Suppressor macrophage (primary cell): ENCODE results near the gene SLC35F3.
A peak's percentile ranks its signal among the peaks of the same experiment; 100 is the strongest.
"Not testable (repeated sequence)": the region's sequence is repeated elsewhere in the genome, so short reads cannot be mapped to it uniquely, and the experiment has no call there.

ENCODE experiments used
- DNase-seq, 4 experiments: peaks; one replicate each; pipeline ENCODE4 v3.0.0-alpha.2; 2020 to 2022

The SLC35F3 gene

DNA sequence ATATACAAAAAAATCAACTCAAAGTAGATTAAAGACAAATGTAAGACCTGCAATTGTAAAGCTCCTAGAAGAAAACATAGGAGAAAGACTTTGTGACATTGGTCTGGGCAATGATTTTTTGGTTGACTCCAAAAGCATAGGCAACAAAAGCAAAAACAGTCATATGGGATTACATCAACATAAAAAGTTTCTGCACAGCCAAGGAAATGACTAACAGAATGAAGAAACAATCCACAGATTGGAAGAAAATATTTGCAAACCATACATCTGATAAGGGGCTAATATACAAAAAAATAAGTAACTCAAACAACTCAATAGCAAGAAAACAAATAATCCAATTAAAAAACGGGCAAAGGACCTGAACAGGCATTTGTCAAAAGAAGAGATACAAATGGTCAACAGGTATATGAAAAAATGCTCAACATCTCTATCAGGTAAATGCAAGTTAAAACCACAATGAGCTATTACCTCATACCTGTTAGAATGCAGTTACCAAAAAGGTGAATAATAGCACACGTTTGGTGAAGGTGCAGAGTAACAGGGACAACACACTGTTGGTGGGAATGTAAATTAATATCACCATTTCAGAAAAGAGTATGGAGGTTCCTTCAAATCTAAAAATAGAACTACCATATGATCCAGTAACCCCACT is 295.1 kb downstream of the SLC35F3 start:
- no peak for DNase-seq

DNA sequence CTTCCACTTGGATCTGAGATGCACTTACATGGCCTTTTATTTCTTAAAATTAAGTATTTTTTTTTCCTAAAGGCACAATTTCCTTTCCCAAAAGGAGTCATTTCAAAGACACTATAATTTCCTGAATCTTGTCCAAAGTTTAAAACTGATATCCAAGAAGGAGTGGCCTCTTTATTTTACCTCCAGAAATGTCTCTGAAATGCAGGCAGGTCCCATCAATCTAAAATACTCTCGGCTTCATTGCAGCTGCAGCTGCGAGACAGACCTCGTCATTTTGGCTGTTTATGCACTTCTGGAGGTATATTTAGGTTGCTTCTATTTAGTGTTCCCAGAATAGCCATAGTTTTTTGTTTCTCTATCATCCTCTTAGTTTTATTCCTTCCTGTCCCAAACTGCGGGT is 296.1 kb downstream of the SLC35F3 start:
- DNase-seq, result no peak

DNA sequence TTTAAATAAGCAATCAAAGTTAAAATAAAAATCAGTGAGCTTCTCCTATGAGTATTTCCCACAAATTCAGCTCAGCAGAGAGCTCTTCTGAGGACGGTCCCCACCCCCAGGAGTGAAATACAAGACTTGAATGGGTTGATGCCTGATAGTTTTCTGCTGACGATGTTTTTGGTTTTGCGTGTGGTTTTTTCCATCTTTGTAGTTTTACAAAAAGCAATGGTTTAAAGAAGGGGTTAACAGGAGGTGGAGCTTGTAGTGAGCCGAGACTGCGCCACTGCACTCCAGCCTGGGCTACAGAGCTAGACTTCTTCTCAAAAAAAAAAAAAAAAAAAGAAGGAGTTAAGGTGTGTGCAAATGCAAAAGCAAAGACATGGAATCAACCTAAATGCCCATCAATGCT is 297.1 kb downstream of the SLC35F3 start:
- no peak for DNase-seq

DNA sequence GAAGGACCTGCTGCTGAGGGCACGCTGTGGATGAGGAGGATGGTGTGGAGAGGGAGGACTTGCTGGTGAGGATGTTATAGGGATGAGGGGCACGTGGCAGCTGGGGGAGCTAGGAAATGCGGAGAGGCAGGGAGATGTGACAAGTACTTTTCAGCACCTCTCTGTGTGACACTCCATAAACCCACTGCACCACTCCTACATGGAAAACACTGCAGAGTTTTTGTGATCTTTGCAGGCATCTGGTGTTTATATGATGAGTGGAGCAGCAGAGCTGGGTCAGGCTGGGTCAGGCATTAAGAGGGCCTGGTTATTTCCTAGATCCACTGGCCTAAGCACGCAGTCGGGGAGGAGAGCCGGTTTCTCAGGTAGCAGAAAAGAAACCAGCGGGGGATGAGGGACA is 301.5 kb downstream of the SLC35F3 start:
- DNase-seq, result no peak

DNA sequence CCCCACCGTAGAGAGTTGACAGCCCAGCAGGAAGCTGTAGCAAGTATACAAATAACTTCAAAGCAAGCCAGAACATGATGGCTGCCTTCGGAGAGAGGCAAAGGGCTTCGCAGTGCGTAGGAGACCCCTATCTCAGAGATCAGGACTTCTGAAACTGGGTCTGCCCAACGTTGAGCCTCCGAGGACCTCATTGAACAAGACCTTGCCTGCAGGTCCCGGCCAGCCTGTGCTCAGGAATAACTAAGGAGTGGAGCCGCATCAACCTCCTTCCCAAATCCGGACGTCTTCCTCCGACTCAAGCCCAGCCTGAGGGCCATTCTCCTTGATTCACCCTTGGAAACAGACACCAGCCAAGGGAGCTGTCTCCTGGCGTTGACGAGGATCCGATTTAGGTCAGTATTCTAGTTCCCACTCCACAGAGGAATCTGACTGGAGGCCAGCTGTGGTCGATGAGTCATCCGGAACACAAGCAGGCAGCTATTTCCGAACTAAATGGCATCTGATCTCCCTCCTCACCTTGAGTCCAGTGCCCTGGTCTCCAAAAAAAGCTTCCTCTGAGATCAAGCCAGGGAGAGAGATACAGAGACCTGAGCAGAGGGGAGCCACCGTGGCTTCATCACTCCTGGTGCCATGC is 302.3 kb downstream of the SLC35F3 start:
- no peak for DNase-seq

DNA sequence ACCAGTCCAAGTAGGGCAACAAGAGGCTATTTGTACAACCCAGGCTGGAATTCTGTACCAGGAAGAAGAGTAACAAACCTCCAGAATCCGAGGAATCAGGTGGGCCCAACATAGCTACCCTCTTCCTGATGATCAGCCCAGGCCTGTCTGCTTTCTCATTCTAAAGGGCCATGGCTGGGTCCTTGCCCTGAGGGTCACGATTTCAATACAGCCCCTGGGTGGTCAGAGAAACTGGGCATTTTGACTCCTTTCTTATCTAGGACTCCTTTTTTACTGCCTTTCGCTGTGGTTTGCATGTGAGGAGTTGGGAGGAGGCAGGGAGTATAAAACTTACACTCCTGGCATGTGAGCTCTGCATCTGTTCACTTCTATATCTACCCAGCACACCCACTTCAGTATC is 303.9 kb downstream of the SLC35F3 start:
- DNase-seq, result no peak

DNA sequence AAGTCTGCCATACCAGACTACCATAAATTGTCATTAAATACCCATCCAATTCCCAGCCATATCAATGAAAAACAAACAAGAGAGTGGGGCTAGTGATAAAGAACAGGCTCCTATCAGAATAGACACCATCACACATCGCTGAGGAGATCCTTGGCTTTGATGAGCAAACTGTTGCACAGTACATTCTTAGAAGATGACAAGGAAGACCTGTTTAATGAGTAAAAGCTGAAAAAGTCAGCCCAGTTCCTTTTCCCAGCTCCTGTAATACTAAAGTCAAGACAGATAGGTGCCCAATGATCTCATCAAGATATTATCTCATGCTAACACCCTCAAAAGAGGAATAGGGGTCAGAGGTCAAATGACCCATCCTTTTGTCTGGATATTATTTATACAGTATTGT is 304.3 kb downstream of the SLC35F3 start:
- DNase-seq, result no peak

DNA sequence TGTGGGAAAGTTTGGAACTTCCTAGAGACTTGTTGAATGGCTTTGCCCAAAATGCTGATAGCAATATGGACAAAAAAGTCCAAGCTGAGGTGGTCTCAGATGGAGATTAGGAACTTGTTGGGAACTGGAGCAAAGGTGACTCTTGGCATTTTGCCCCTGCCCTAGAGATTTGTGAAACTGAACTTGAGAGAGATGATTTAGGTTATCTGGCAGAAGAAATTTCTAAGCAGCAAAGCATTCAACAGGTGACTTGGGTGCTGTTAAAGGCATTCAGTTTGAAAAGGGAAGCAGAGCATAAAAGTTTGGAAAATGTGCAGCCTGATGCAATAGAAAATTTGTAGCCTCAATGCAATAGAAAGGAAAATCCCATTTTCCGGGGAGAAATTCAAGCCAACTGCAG is 306.0 kb downstream of the SLC35F3 start:
- DNase-seq, result not testable (repeated sequence)

DNA sequence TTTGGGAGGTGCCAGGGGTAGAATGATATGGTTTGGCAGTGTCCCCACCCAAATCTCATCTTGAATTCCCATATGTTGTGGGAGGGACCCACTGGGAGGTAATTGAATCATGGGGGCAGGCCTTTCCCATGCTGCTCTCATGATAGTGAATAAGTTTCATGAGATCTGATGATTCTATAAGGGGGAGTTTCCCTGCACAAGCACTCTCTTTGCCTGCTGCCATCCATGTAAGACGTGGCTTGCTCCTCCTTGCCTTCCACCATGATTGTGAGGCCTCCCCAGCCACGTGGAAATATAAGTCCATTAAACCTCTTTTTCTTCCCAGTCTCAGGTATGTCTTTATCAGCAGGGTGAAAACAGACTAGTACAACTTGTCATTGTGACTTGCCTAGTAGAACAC is 307.4 kb downstream of the SLC35F3 start:
- DNase-seq, result not testable (repeated sequence)

DNA sequence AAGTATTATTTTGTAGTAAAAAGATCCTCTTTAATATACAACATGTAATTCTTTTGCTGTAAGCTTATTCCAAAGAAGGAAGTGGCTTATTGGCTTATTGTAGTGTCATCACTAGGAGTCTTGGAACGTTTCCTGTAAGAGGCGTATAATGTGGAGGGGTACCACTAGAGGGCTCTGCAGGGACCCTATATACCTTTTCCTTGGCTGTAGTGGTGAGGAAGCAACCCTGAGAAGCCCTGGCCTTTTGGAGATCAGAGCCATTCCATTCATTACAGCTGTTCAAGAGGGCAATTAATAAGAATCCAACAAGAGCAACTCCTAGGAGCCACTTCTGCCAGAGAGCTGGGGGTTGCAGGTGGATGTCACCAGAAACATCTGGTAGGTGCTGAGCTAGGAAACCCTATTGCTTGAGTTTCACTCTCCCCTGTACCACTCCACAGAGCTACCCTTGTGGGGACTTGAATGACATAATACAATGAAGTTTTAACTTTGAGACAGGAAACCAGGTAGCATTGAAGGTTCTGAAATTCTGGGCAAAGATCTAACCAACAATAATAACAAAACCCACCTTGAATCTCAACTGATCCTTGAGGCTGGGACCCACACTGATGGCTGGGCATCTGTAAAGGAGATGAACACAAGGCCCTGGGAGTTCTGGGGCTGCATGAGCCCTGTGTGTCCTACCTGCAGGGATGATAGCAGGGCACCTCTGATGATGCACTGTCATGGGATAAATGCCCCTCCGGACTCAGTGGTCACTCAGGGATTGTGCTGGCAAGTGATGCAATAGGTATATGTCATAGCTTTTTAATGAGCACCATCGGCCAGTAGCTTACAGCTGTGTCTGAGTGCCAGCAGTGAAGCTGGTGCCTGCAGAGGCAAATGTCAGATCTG is 308.5 kb downstream of the SLC35F3 start:
- peak; percentile 63 to 86 (median 82) for DNase-seq

DNA sequence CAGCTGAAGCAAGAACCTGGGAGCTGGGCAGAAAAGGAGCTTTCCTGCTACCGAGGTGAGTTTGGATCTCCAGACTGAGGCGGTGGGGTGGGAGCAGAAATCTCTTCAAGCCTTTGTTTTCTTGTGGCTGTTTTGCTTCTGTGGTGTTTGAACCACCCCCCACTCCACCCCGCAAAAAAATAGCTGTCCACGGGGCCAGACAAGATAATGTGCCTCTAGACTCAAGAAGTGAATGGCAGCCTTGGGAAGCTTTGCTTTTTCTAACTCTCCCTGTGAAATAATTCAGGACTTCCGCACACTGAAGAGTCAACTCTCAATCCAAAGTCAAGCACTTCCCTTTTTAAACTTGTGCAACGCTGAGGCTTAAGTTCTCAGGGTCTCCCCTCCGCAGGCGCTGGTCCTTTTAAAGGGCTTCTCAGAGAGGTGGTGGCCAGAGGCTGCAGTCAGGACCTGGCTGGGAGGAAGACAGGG is 309.2 kb downstream of the SLC35F3 start:
- peak in 3 of 4 experiments; percentile 76 to 89 (median 89) for DNase-seq

DNA sequence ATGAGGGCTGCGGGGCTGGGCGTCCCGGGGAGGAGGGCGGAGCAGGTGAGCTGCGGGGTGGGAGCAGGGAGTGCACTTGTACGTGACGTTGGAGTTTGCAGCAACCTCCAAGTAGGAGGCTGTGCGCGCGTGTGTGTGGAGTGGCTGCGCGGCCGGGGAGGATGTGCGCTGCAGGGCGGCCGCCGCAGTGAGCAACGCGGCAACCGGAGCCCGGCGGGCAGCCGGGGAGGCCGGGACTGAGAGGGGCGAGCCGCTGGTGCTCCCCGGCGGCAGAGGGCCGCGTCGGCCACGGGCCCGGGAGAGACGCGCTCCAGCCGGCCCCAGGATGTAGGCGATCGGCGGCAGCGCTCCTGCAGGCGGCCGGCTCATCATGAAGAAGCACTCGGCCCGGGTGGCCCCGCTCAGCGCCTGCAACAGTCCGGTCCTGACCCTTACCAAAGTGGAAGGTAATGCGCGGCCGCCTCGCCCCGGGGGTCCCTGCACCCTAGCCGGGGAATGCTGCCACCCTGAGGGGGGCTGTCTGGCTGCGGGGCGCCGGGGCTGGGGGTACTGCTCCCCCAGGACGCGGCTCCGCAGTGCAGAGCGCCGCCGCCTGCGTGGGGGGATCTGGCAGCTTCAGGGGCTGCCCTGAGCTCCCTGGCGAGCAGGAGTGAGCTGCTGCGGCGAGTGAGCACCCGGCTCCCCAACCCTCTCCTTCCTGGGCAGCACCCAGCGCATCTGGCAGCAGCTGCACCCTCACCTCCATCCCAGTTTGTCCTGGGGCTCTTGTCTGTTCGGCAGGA is 309.8 kb downstream of the SLC35F3 start:
- peak; percentile 78 to 87 (median 84) for DNase-seq

DNA sequence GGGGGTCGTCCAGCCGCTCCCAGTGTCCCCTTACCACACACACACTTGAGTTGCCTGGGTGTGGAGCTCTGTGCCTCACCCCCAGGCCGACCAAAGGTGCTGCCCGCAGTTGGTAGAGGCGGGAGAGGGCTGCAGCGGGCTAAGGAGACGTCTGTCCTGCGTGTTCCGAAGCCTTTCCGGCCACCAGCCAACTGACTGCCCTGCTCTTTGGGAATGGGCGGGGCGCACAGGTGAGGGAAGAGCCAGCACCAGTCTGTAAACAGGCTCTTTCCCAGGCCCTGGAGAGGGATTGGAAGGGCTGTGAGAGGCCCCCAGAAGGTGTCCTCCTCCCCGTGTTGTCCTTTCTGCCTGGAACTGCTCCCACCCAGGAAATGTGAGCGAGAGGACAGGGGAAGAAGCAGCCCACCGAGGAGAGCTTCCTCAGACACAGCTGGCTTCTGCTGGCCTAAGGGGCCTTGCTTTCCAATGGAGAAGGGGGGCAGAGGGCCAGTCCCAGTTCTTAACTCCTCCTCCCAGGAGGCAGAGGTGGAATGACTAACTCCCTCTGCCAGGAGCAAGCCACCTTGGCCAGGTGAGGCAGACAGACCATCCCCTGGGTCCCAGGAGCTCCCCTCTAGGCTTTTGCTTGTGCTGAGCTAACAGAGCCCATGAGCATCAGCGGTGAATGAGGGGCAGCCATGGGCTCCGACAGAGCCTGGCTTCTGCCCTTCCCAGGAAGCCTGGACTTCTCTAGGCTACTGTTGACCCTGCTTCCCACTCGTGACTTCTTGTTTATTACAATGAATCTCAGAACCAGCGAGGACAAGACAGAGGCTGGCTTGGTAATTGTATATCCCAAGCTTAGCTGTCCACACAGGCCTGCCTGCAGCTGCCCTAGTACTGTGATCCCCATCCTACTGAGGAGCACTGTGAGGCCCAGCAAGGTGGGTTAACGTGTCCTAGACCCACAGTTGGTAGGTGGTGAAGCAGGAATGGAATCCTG is 310.7 kb downstream of the SLC35F3 start:
- no peak for DNase-seq

DNA sequence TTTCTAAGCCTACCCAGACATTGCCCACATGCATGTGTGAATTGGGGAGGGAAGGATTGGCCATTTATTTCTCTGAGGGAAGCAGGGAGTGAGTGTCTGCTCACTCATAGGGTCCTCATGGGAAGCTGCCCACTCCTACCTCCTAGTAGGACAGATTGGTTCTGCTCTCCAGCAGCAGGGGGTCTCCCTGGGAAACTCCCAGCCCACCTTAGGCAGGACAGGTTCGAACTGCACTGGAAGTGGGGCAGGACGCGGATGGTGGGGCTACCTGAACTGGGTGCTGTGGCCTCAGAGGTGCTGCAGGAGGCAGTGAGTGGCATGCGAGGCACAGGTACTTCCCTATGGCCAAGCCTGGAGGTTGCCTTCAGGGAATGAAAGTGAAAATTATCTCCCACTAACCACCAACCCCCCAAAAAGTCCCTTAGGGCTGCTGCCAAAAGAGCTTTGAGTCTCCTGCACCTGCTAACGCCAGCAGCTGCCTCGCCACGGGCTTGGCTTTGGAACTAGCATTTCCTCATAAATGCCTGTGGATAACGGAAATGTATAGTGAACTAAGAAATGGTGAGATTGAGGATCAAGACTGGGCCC is 311.7 kb downstream of the SLC35F3 start:
- no peak for DNase-seq

DNA sequence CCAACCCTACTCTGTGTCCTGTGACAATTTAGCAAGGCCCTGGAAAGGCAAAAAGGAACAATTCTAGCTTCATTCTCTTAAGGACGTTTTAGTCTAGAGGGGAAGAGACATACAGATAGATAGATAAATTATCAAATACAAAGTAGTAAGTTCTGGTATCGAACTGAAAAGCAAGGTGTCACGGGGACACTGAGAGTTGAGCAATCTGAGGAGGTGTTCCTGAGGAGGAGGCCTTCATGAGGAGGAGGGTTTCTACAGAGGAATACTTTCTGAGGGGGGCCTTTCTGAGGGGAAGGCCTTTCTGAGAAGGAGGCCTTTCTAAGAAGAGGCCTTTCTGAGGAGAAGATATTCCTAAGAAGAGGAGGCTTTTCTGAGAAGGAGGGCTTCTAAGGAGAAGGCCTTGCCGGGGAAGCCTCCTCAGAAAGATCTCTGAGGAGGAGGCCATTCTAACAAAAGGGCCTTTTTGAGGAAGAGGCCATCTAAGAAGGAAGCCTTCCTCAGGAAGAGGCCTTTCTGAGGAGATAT is 312.9 kb downstream of the SLC35F3 start:
- no peak for DNase-seq

DNA sequence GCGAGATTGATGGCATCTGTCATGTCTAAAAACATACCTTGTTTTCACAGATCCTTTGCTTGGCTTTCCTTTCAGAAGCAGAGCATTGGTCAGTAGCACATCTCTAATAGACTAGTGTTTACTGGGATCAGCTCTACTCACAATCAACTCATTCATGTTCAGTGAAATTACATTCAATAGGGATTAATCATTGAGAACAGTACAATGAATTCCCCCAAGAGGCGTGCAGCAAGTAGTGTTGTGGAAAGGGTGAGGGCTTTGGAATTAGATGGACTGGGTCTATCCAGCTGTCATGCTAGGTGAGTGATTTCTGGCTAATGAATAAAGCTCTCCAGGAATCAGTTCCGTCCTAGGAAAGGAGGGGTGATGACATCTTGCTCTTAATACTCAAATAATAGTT is 313.6 kb downstream of the SLC35F3 start:
- no peak for DNase-seq

DNA sequence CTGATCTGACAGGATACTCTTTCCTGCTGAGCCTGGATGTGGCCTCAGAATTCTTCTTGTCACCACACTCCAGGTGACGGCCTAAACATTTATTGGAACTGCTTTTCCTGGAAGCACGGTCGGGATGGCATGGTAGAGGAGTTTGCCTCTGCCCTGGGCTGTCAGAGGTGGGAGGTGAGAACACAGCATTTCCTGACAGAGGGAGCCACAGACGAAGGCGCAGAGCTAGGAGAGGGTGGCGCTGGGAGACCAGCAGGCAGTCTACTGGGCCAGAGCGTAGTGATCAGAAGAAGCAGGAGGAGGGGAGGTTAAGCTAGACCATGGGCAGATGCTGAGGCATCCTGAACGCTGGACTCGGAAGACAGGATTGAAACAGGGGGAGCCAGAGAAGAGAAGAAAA is 315.2 kb downstream of the SLC35F3 start:
- DNase-seq, result no peak

DNA sequence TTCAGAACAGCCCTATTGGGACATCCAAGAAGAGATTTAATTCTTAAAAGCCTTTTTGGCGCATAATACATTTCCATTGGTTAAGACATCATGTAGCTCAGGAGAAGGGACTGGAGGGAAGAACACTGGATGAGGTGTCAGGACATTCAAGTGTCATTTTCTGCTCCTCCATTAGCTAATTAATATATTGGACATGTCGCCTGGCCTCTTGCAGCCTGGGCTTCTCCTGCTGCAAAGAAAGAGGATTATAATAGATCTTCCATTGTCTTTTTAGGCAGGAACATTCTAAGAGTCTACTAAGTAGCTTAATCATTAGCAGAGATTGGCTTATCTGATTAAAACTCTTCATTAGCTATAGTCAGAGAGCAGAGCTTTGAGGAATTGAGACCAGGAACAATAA is 317.1 kb downstream of the SLC35F3 start:
- no peak for DNase-seq

DNA sequence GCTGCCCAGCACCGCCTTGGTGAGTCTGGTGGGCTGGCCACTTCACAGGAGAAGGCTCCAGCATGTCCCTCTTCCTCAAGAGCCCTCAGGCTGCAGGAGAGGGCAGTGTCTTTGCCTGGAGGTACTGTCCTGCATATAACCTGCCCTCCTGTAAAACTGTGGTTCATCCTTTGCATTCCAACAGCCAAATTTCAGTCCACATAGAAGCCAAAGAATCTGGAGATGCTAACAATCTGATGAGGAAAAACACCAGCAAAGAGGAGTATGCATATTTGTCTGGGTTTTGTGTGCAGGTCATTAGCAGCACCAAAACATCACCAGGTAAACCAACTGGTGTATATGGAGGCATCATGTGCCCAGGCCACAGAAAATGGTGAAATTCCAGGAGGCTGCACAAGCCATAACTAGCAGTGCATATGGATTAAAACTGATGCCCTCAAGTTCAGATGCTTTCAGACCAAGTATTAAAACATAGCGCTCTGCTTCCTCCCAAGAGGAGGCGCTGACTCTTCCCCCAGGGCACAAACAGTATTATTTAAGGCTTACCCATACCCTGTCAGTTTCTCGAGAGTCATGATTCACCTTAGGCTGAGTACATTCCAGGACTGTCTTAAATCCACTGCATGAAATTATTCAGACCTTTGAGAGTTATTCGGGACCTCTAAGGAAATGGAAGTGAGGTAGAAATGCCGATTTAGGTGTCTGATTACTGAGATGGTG is 318.2 kb downstream of the SLC35F3 start:
- DNase-seq, result no peak
